Astrocyte (in vitro differentiated cells and primary cell): ENCODE data around the gene DGAT2. TPM values are rescaled to one million over a fixed set of nuclear protein-coding genes. Genes with fewer than 3 reads are reported as not detected.

ENCODE experiments used
- DNase-seq: peaks from one replicate; pipeline ENCODE4 v3.0.0-alpha.2; 2010; ENCODE audit warnings: low read depth
- FAIRE-seq: peaks from 2 replicates; lab custom pipeline; 2011; peaks lifted over from hg19 to GRCh38; lab: Jason Lieb, UNC
- H2AFZ ChIP-seq: 2 replicates; pipeline ENCODE4 v1.6.0; 2012; ENCODE audit warnings: low read depth, low read length, inconsistent platforms
- H3K27ac ChIP-seq: 2 replicates; pipeline ENCODE4 v1.5.1; 2011; ENCODE audit warnings: low read depth, low read length, inconsistent platforms
- H3K27me3 ChIP-seq: 2 replicates; pipeline ENCODE4 v1.6.0; 2011; ENCODE audit warnings: low read length, inconsistent platforms; ENCODE audit not compliant: insufficient read depth
- H3K36me3 ChIP-seq: 2 replicates; pipeline ENCODE4 v1.5.1; 2011; ENCODE audit warnings: low read length, inconsistent platforms; ENCODE audit not compliant: insufficient read depth
- H3K4me1 ChIP-seq: 2 replicates; pipeline ENCODE4 v1.5.1; 2011; ENCODE audit warnings: low read length, inconsistent platforms; ENCODE audit not compliant: insufficient read depth
- H3K4me2 ChIP-seq: 2 replicates; pipeline ENCODE4 v1.6.0; 2012; ENCODE audit warnings: low read length, inconsistent platforms
- H3K4me3 ChIP-seq: 2 replicates; pipeline ENCODE4 v1.5.1; 2011; ENCODE audit warnings: low read depth, mild to moderate bottlenecking, low read length, inconsistent platforms; ENCODE audit not compliant: insufficient read depth
- H3K79me2 ChIP-seq: 2 replicates; pipeline ENCODE4 v1.6.0; 2012; ENCODE audit warnings: mild to moderate bottlenecking, low read length, inconsistent platforms; ENCODE audit not compliant: insufficient read depth
- H3K9ac ChIP-seq: 2 replicates; pipeline ENCODE4 v1.6.0; 2012; ENCODE audit warnings: mild to moderate bottlenecking, low read length, inconsistent platforms
- H3K9me3 ChIP-seq: 2 replicates; pipeline ENCODE4 v1.5.1; 2012; ENCODE audit warnings: low read depth, mild to moderate bottlenecking, low read length, inconsistent platforms; ENCODE audit not compliant: insufficient read depth
- H4K20me1 ChIP-seq: 2 replicates; pipeline ENCODE4 v1.6.0; 2012; ENCODE audit warnings: low read length, inconsistent platforms; ENCODE audit not compliant: insufficient read depth
- H3K27ac Mint-ChIP-seq: one replicate; pipeline ENCODE4 v1.8.0; 2021; ENCODE audit warnings: mild to moderate bottlenecking, mixed read lengths; ENCODE audit not compliant: unreplicated experiment
- H3K27me3 Mint-ChIP-seq: one replicate; pipeline ENCODE4 v1.8.0; 2021; ENCODE audit warnings: low read depth, mixed read lengths; ENCODE audit not compliant: unreplicated experiment
- H3K36me3 Mint-ChIP-seq: one replicate; pipeline ENCODE4 v1.8.0; 2021; ENCODE audit warnings: low read depth, mixed read lengths; ENCODE audit not compliant: unreplicated experiment
- H3K4me1 Mint-ChIP-seq: one replicate; pipeline ENCODE4 v1.8.0; 2021; ENCODE audit warnings: low read depth, mixed read lengths; ENCODE audit not compliant: unreplicated experiment
- H3K4me3 Mint-ChIP-seq: one replicate; pipeline ENCODE4 v1.8.0; 2021; ENCODE audit warnings: mild to moderate bottlenecking, moderate library complexity, mixed read lengths; ENCODE audit not compliant: unreplicated experiment
- H3K9me3 Mint-ChIP-seq: one replicate; pipeline ENCODE4 v1.8.0; 2021; ENCODE audit warnings: mild to moderate bottlenecking, mixed read lengths; ENCODE audit not compliant: unreplicated experiment
- EZH2 ChIP-seq: IDR thresholded peaks from 2 replicates; pipeline ENCODE4 v1.6.1; 2012; ENCODE audit warnings: mild to moderate bottlenecking, low read length, inconsistent platforms; ENCODE audit not compliant: insufficient read depth
- total RNA-seq: library from RNA; stranded (reverse); gene quantifications from 2 replicates; pipeline ENCODE4 v1.2.1, GENCODE V29; 2021
- TF ChIP-seq, protein P1 (sequence below): IDR thresholded peaks from 2 replicates; pipeline ENCODE4 v1.5.1; 2011; ENCODE audit warnings: low read depth, mild to moderate bottlenecking, inconsistent platforms, low read length, moderate library complexity; ENCODE audit not compliant: insufficient read depth

DGAT2 gene
- total RNA-seq, 1 donor from 2014 or later = 0.73 TPM

DNA sequence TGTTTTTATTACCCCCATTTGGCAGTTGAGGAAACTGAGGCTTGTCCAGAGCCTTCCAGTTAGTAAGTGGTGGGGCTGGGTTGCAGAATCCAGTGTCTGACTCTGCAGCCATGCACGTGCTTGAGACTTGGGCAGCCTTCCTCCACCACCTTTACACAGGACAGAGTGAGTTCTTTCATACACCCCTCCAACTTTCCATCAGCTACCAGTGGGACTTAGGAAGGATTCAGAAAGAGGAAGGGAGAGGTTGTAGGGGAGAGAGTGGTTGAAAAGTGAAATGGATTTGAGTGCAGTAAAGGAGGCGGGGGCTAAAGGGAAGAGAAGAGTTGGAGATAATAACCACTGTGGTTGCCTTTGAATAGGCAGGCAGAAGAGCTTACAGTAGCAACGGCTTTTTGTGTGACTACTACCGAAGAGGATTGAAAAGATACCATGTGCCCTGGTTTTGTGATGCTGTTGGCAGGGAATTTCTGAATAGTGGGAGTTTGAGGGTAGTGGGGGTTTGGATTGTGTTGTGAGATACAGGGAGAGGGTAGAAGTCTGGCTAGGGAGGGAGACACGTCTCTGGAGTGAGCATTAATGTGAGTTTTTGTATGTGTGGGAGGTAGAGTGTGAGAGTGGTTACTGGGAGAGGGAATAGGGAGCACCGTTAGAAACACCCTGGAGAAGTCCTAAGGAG lies 48.1 kb downstream of the DGAT2 start:
- DNase-seq = no peak
- Histone ChIP-seq H2AFZ (no peak overlapping the region), H3K36me3 (no peaks in the 10 kb centered on the region), H4K20me1 (peaks cover 27% of the 10 kb centered on the region), H3K4me2 (peak overlapping the region; percentile 96), H3K4me3 (peak overlapping the region; percentile 68), H3K9ac (peak overlapping the region; percentile 93), H3K79me2 (peaks cover 50% of the 10 kb centered on the region), H3K27me3 (no peaks in the 10 kb centered on the region), H3K27ac (no peak overlapping the region), H3K4me1 (peaks cover 25% of the 10 kb centered on the region), H3K9me3 (no peaks in the 10 kb centered on the region)
- no peak overlapping the region for H3K4me3 Mint-ChIP-seq
- H3K27me3 Mint-ChIP-seq = no peaks in the 10 kb centered on the region
- no peaks in the 10 kb centered on the region for H3K9me3 Mint-ChIP-seq
- FAIRE-seq = no peak
- TF ChIP-seq, protein P1, sequence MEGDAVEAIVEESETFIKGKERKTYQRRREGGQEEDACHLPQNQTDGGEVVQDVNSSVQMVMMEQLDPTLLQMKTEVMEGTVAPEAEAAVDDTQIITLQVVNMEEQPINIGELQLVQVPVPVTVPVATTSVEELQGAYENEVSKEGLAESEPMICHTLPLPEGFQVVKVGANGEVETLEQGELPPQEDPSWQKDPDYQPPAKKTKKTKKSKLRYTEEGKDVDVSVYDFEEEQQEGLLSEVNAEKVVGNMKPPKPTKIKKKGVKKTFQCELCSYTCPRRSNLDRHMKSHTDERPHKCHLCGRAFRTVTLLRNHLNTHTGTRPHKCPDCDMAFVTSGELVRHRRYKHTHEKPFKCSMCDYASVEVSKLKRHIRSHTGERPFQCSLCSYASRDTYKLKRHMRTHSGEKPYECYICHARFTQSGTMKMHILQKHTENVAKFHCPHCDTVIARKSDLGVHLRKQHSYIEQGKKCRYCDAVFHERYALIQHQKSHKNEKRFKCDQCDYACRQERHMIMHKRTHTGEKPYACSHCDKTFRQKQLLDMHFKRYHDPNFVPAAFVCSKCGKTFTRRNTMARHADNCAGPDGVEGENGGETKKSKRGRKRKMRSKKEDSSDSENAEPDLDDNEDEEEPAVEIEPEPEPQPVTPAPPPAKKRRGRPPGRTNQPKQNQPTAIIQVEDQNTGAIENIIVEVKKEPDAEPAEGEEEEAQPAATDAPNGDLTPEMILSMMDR = no peak
- TF ChIP-seq EZH2 = no peak
- peaks cover 5% of the 10 kb centered on the region for H3K4me1 Mint-ChIP-seq
- peaks cover 2% of the 10 kb centered on the region for H3K36me3 Mint-ChIP-seq
- no peak overlapping the region for H3K27ac Mint-ChIP-seq

DNA sequence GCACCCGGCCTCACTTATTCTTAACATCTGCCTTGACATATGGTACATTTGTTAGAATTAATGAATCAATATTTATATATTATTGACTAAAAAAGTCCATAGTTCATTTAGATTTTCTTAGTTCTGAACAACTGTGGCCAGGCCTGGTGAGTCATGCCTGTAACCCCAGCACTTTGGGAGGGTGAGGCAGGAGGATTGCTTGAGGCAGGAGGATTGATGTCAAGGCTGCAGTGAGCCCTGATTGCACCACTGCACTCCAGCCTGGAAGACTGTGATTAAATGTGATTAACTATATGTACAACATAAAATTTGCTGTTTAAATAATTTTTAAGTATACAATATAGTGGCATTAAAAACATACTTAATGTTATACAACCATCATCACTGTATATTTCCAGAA lies 52.1 kb downstream of the DGAT2 start:
- Histone ChIP-seq H3K4me3 (no peak overlapping the region), H3K79me2 (peaks cover 66% of the 10 kb centered on the region), H2AFZ (no peak overlapping the region), H3K27ac (no peak overlapping the region), H4K20me1 (peaks cover 34% of the 10 kb centered on the region), H3K4me1 (peaks cover 12% of the 10 kb centered on the region), H3K9ac (no peak overlapping the region), H3K9me3 (no peaks in the 10 kb centered on the region), H3K27me3 (no peaks in the 10 kb centered on the region), H3K36me3 (no peaks in the 10 kb centered on the region), H3K4me2 (no peak overlapping the region)
- H3K27me3 Mint-ChIP-seq = no peaks in the 10 kb centered on the region
- no peaks in the 10 kb centered on the region for H3K4me1 Mint-ChIP-seq
- no peak for TF ChIP-seq EZH2
- TF ChIP-seq, protein P1 = no peak
- no peak overlapping the region for H3K27ac Mint-ChIP-seq
- peaks cover 2% of the 10 kb centered on the region for H3K36me3 Mint-ChIP-seq
- H3K4me3 Mint-ChIP-seq = no peak overlapping the region
- FAIRE-seq = no peak
- no peak for DNase-seq
- no peaks in the 10 kb centered on the region for H3K9me3 Mint-ChIP-seq

DNA sequence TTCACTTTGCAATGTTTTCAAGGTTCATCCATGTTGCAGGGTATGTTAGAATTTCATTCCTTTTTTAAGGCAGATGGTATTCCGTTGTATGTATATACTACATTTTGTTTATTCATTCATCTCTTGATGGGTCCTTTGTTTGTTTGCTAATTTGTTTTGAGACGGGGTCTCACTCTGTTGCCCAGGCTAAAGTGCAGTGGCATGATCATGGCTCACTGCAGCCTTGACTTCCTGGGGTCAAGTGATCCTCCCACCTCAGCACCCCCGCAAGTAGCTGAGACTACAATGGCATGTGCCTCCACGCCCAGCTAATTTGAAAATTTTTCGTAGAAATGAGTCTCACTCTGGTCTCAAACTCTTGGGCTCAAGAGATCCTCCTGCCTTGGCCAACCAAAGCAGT lies 52.6 kb downstream of the DGAT2 start:
- Histone ChIP-seq H3K27me3 (no peaks in the 10 kb centered on the region), H3K27ac (no peak overlapping the region), H3K4me2 (no peak overlapping the region), H3K9me3 (no peaks in the 10 kb centered on the region), H3K36me3 (no peaks in the 10 kb centered on the region), H2AFZ (no peak overlapping the region), H3K9ac (no peak overlapping the region), H3K4me3 (no peak overlapping the region), H4K20me1 (peaks cover 30% of the 10 kb centered on the region), H3K79me2 (peaks cover 60% of the 10 kb centered on the region), H3K4me1 (peaks cover 9% of the 10 kb centered on the region)
- H3K27me3 Mint-ChIP-seq = no peaks in the 10 kb centered on the region
- H3K9me3 Mint-ChIP-seq = no peaks in the 10 kb centered on the region
- no peak for DNase-seq
- TF ChIP-seq EZH2 = no peak
- TF ChIP-seq, protein P1 = no peak
- peaks cover 2% of the 10 kb centered on the region for H3K36me3 Mint-ChIP-seq
- H3K4me3 Mint-ChIP-seq = no peak overlapping the region
- H3K27ac Mint-ChIP-seq = no peak overlapping the region
- no peaks in the 10 kb centered on the region for H3K4me1 Mint-ChIP-seq
- no peak for FAIRE-seq
